Right cardiac atrium (tissue), 5 donors: ENCODE data around the gene SLC26A6. TPM values are rescaled to one million over a fixed set of nuclear protein-coding genes. Genes with fewer than 3 reads are reported as not detected.

ENCODE experiments used
- ATAC-seq, 2 donors: fragments of 200-7000 bp; cut with Tn5 transposase; one replicate each; pipeline versions ENCODE4 v1.8.0 to v1.9.1; 2020; ENCODE audit warnings: moderate library complexity in 2 of 2, mild to moderate bottlenecking in 1 of 2
- DNase-seq, 3 donors: peaks; one replicate each; pipeline ENCODE4 v3.0.0-alpha.2; 2020
- H3K27ac ChIP-seq: one replicate; pipeline ENCODE4 v1.5.1; 2013; ENCODE audit warnings: mild to moderate bottlenecking, low read length, control low read depth, moderate library complexity
- H3K27me3 ChIP-seq: one replicate; pipeline ENCODE4 v1.6.1; 2013; ENCODE audit not compliant: control insufficient read depth, insufficient read depth
- H3K4me1 ChIP-seq: one replicate; pipeline ENCODE4 v1.6.1; 2013; ENCODE audit warnings: low read length; ENCODE audit not compliant: control insufficient read depth, insufficient read depth
- H3K4me3 ChIP-seq: one replicate; pipeline ENCODE4 v1.5.1; 2013; ENCODE audit warnings: low read length, control low read depth
- H3K9me3 ChIP-seq: one replicate; pipeline ENCODE4 v1.6.1; 2013; ENCODE audit warnings: low read length; ENCODE audit not compliant: control insufficient read depth
- WGBS: extraction: QIAGEN DNeasy Blood & Tissue Kit; methylation state at CpG from one replicate; pipeline ENCODE4 v1.1.7; 2013; 5-methylcytosine and 5-hydroxymethylcytosine counted together
- intact Hi-C, 4 donors: fragments of 100-400 bp; cut with DNase I; formaldehyde crosslinking; loops; one replicate each; pipeline versions ENCODE4 v1.11.0 to v1.14.0; 2022 to 2023
- long read RNA-seq, 4 donors: library from polyadenylated mRNA; unstranded; transcript quantifications; one replicate each; pipeline ENCODE4 v2.0.0, GENCODE V29; 2020 to 2021
- polyA plus RNA-seq: library from polyadenylated mRNA; stranded (reverse); fragments of 200-250 nt; gene quantifications from one replicate; pipeline ENCODE4 v1.2.3, GENCODE V29; 2013
- total RNA-seq, 4 donors: library from RNA; stranded (reverse); fragmentation: NEBNext Ultra II Directional; extraction: Animal tissue kit (Norgen Biotek cat#: 25700); gene quantifications; one replicate each; pipeline ENCODE4 v1.2.1, GENCODE V29; 2021
- donor health status: healthy with polysubstance abuse.
- donor health status: DM: no; HTN: yes; CAD: no.
- donor health status: DM: no; HTN: no; CAD: no.
- donor health status: DM: no; HTN: yes; CAD: no; lungs with severe emphysema.
- donor health status: DM: yes; HTN: yes; CAD: no.

SLC26A6 gene, protein sequence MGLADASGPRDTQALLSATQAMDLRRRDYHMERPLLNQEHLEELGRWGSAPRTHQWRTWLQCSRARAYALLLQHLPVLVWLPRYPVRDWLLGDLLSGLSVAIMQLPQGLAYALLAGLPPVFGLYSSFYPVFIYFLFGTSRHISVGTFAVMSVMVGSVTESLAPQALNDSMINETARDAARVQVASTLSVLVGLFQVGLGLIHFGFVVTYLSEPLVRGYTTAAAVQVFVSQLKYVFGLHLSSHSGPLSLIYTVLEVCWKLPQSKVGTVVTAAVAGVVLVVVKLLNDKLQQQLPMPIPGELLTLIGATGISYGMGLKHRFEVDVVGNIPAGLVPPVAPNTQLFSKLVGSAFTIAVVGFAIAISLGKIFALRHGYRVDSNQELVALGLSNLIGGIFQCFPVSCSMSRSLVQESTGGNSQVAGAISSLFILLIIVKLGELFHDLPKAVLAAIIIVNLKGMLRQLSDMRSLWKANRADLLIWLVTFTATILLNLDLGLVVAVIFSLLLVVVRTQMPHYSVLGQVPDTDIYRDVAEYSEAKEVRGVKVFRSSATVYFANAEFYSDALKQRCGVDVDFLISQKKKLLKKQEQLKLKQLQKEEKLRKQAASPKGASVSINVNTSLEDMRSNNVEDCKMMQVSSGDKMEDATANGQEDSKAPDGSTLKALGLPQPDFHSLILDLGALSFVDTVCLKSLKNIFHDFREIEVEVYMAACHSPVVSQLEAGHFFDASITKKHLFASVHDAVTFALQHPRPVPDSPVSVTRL
- total RNA-seq: 10 to 100 TPM in 3 of 4 donors, 1 to 10 TPM in 1; 8.6 to 15.4 (median 14.5) TPM
- 12.0 TPM for polyA plus RNA-seq
- long read RNA-seq, donor 1, transcript SLC26A6-207 (21 exons, 2,630 nt): major isoform, 6 of 26 reads
- long read RNA-seq, donor 1, partial matches to known transcripts: 3 of 26 reads
- long read RNA-seq, donor 1, other reads (novel, unspliced or antisense): 14 of 26 reads
- long read RNA-seq, donor 2, transcript SLC26A6-207 (21 exons, 2,630 nt): major isoform, 5 of 25 reads
- long read RNA-seq, donor 2, partial matches to known transcripts: 1 of 25 reads
- long read RNA-seq, donor 2, other reads (novel, unspliced or antisense): 15 of 25 reads
- long read RNA-seq, donor 3, partial matches to known transcripts: 3 of 22 reads
- long read RNA-seq, donor 3, other reads (novel, unspliced or antisense): 15 of 22 reads
- long read RNA-seq, donor 4, transcript SLC26A6-207 (21 exons, 2,630 nt): major isoform, 6 of 20 reads
- long read RNA-seq, donor 4, partial matches to known transcripts: 4 of 20 reads
- long read RNA-seq, donor 4, other reads (novel, unspliced or antisense): 9 of 20 reads

GRCh38 chr3:48635222-48636021, at the start of gene SLC26A6:
Gene SLC26A6 (minus strand): TSS chr3:48635461. CDS start chr3:48635393, 68 bp downstream.
- WGBS: under 1% methylated on average over 68 of the region's 68 CpGs
- peak; percentile 98 to 99 (median 99) for DNase-seq
- H3K27me3 ChIP-seq: no peaks in the 10 kb centered on the region
- H3K27ac ChIP-seq: peak within 1 kb of the TSS; percentile 82
- H3K9me3 ChIP-seq: no peaks in the 10 kb centered on the region
- intact Hi-C loops: no loop called here
- no peaks in the 10 kb centered on the region for H3K4me1 ChIP-seq
- ATAC-seq: peak; percentile 98
- peak within 1 kb of the TSS; percentile 64 for H3K4me3 ChIP-seq

GRCh38 chr3:48684480-48685143, 49.4 kb upstream of the SLC26A6 start:
- Histone ChIP-seq H3K4me3 (peak overlapping the region; percentile 59), H3K27me3 (no peaks in the 10 kb centered on the region), H3K27ac (peak overlapping the region; percentile 82), H3K9me3 (no peaks in the 10 kb centered on the region), H3K4me1 (peaks cover 8% of the 10 kb centered on the region)
- intact Hi-C loops: no loop called here
- ATAC-seq: peak; percentile 54 to 59
- DNase-seq: peak; percentile 68 to 90 (median 87)
- 9% methylated on average over 7 of the region's 7 CpGs for WGBS

- no peaks in the 10 kb centered on the region for H3K27me3 ChIP-seq
- ATAC-seq: no peak
- H3K9me3 ChIP-seq: no peaks in the 10 kb centered on the region
- H3K4me3 ChIP-seq: peak overlapping the region; percentile 59
- peaks cover 8% of the 10 kb centered on the region for H3K4me1 ChIP-seq
- WGBS: 19% methylated on average over 8 of the region's 8 CpGs
- no peak for DNase-seq
- intact Hi-C loops: no loop called here
- peak overlapping the region; percentile 82 for H3K27ac ChIP-seq
These were observed 48.7 kb upstream of the SLC26A6 start for GRCh38 chr3:48684054-48684349.

- intact Hi-C loops: no loop called here
- Histone ChIP-seq H3K4me3 (no peak overlapping the region), H3K9me3 (no peaks in the 10 kb centered on the region), H3K27me3 (no peaks in the 10 kb centered on the region), H3K4me1 (peaks cover 8% of the 10 kb centered on the region), H3K27ac (no peak overlapping the region)
- DNase-seq (no peak), ATAC-seq (no peak)
- WGBS: 84% methylated on average over 9 of the region's 9 CpGs
These were observed 47.5 kb upstream of the SLC26A6 start for GRCh38 chr3:48682786-48683185.

DNA sequence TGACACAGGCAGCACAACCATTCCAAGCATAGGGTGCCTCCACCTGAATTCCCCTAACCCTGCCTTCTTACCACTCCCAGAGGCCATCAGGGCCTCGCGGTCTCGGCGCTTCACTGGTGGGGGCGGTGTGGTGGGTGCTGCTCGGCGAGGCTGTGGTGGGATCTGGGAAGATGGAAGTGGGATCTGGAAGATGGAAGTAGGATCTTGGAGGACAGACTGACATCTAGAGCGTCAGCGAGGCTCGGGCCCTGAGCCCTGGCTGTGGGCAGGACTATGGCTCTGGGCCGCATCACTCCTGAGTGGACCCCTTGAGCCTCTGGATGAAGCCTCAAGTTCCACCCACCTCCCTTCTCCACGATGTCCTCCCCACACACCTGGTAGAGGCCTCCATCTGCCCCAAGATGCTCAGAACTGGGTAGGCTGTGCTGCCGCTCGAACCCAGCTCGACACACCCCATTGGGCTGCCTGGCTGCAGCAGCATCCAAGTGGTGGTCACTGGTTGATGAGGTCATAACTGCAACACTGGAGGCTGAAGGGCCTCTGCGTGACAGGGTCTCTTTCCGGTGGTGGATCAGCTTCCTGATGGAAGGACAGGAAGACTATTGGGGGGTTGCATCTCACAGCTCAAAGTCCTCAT, 46.8 kb upstream of the SLC26A6 start:
- H3K4me3 ChIP-seq: no peak overlapping the region
- no peak for ATAC-seq
- peaks cover 8% of the 10 kb centered on the region for H3K4me1 ChIP-seq
- no peaks in the 10 kb centered on the region for H3K9me3 ChIP-seq
- H3K27me3 ChIP-seq: no peaks in the 10 kb centered on the region
- intact Hi-C loops: no loop called here
- no peak overlapping the region for H3K27ac ChIP-seq
- DNase-seq: no peak
- 94% methylated on average over 17 of the region's 17 CpGs for WGBS

GRCh38 chr3:48681541-48681880, 46.2 kb upstream of the SLC26A6 start:
- no peak for ATAC-seq
- H3K27me3 ChIP-seq: no peaks in the 10 kb centered on the region
- intact Hi-C loops: no loop called here
- no peak overlapping the region for H3K27ac ChIP-seq
- peaks cover 6% of the 10 kb centered on the region for H3K4me1 ChIP-seq
- WGBS: 96% methylated on average over 7 of the region's 7 CpGs
- no peak overlapping the region for H3K4me3 ChIP-seq
- no peaks in the 10 kb centered on the region for H3K9me3 ChIP-seq
- DNase-seq: no peak

DNA sequence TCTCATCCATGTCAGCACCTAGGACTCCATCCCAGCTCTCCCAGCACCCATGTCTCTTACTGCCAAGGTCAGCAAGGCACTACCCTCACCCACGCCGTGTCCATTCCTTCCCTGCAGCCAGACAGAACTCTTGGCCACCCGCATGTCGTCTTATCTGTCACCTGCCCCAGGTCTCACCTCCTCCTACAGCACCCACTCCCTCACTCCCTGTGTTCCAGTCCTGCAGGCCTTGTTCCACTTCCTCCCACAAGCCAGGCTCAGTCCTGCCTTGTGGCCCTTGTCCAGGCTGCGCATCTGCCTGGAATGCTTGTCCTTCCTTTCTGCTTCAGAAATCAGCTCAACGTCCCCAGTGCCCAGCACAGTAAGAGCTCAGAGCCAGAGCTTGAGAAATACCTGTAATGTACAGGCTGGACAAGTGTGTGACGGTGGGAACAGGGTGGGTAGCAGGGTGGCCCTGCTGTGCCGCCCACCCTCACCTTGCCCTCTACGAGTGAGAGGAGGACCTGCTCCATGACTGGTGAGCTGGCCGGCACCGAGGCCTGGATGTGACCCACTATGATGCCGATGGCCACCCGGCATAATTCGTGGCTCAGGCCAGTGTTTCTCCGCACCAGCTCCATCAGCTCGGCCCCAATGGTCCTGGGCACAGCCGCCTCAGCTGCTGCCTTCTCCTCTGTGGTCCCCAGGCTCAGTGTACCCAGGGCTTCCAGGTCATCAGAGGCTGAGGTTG, 45.7 kb upstream of the SLC26A6 start:
- 92% methylated on average over 17 of the region's 17 CpGs for WGBS

DNA sequence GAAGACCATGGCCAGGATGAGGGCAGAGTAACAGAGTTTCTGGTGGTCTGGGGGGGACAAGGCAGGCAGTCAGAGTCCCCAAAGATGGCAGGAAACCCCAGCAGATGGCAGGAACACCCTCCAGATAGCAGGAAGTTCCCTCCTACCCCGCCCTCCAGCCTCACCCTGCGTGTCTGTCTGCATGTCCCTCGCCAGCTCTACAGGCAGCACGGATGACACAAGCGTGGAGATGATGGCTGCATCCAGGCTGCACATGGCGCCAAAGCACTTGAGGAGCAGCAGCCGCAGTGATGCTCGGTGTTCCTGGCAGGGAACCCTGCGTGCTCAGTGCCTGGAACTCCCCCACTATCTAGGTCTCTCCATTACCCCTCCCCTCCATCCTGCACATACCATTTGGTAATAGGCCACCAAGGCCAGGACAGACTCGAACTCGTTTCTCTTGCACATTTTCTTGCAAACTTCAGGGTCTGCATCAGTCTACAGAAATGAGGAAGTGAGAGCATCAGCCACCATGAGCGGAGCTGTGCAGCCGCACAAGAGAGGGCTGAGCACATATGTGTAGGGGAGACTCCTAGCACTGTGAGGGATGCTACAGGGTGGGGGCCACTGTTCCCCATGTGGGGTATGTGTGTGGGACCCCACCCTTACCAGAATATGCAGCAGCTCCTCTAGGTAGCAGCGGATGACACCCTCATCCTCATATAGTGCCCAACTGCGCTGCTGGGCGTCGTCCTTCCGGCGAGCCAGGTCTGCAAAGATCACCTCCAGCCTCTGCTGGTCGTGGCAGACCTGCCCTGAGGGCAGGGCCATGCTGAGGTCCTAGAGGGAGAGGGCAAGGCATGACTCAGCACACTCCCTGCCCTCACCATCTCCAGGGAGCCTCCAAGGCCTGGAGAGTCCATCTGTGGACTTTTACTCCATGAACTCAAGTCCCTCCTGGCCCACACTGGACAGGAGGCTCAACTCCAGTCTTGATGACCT, 44.4 kb upstream of the SLC26A6 start:
- 85% methylated on average over 20 of the region's 20 CpGs for WGBS
- ATAC-seq (no peak), DNase-seq (no peak)
- H3K27me3 ChIP-seq: no peaks in the 10 kb centered on the region
- no peak overlapping the region for H3K4me3 ChIP-seq
- intact Hi-C loops: no loop called here
- H3K27ac ChIP-seq: no peak overlapping the region
- H3K4me1 ChIP-seq: peaks cover 5% of the 10 kb centered on the region
- no peaks in the 10 kb centered on the region for H3K9me3 ChIP-seq

More for the DNA sequence above, 45.7 kb upstream of the SLC26A6 start:
- Histone ChIP-seq H3K27ac (no peak overlapping the region), H3K9me3 (no peaks in the 10 kb centered on the region), H3K4me1 (peaks cover 5% of the 10 kb centered on the region), H3K27me3 (no peaks in the 10 kb centered on the region), H3K4me3 (no peak overlapping the region)
- DNase-seq: no peak
- no peak for ATAC-seq
- intact Hi-C loops: no loop called here
